NCI-H1092 treated with DMSO at 0.1 percent for 48 hours (cell line): ENCODE measurements around the gene TIFAB.

Experiments used
- DNase-seq: peaks from one replicate; lab custom pipeline; 2025; lab: John Stamatoyannopoulos, UW

TIFAB gene

DNA sequence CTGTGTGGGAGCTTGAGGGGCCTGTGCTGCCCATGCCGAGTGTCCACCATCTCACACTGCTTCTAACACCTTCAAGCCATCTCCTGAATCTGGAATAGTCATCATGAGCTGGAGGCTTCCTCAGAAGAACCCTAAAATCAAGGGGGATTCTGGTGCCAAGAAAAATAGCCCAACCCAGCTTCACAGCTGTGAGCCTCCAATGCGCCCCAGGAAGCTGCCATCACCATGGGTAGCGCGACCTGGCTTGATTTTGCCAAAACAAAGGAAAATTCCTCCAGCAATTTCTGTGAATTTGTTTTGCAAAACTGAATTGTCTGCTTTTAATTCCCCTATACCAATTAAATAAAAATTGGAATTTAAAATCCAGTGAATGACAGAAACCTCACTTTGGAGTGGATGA lies 6.2 kb upstream of the TIFAB start:
- no peak for DNase-seq

DNA sequence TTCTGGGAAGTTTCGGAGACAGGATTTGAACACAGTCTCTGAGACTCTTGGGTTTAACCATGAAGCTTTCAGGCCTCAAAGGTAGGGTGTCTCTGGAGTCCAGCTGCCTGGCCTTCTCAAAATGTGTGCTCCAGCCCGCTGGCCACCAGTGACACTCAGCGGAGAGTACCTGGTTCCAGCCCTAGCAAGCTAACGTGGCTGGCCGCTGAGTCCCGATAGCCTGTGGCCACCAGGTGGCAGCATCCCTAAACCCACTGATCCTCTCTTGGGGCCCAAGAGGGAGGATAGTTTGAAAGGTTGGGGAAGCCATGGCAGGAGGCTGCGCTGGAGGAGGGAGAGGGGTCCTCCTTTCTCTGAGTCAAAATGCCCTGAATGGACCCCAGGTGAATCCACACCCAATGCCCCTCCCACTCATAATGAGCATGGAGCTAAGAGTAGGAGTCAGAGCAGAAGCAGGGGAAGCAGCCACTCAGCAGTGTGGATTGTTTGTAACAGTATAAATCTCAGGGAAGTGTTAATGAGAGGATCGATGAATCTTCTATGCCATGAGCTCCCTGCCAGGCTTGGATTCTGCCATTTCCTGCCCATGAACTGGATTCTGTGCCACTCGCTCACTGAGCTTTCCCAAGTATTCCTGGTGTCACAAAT lies 5.4 kb upstream of the TIFAB start:
- peak; percentile 30 for DNase-seq

DNA sequence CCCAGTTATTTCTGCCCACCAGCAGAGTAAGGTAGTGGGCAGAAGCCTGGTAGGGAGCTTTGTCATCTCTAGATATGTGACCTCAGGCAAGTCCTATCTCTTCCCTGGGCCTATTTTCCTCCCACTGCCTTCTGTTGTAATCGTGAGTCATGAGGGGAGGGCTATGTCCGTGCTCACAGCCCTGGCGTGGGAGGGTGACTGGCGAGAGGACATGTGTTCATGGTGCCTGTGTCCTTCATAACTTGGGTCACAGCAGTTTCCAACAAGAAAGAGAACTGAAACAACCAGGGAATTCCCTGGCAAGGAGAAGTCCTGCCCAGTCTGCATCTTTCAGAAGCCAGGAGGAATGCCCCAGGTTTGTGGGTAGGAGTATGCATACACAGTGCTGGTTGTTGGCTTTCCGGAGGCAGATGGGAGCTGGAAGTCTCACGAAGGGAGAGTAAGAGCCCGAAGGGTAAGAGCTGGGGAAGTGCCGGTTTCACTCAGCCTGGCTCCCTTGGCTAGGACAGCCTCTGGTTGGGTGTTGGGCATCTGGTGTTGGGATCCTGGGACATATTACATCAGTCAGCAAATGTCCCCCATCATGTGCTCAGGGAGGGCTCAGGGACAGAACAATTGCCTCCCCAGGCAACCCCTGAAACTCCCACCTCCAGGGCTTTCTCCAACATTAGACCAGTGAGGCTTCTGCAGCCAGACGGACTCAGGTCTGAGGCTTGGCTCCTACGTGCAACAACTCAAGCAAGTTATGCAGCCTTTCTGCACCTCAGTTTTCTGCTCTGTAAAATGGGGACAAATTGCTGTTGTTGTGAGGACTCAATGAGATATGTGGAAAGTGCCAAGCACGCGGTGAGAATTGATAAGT lies 4.3 kb upstream of the TIFAB start:
- DNase-seq, result no peak

DNA sequence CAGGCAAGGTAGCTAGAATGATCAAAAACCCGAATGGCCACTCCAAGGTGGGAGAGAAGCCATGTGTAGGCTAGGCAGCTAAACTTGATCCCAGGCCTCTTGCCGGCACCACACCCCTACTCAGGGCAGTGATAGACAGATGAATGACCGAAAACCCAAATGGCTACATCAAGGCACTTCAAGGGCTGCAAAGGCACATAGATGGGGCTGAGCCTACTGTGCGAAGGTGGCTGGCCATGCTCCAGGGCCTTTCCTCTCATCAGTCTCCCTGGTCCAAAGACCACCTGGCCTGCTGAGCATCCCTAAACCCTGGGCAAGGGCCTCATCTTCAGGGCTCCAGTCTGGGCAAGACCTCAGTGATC lies 3.7 kb upstream of the TIFAB start:
- no peak for DNase-seq

DNA sequence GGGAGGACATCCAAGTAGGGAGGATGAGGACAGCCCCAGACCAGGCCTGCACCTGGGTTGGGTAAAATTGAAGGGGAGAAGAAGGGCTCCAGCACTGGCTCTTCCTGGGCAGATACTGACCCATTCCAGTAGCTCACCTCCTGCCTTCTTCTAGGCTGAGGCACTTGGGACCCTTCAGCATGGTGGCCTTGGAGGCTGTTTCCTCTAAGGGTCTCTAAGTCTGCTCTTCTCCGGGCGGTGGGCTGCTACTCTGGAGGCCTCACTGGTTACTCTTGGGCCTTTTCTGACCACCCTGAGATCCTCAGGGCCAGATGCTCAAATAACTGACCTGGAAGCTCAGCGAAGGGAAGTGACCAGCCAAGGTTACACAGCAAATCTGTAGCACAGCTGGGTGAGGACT lies 2.8 kb upstream of the TIFAB start:
- DNase-seq, result no peak

DNA sequence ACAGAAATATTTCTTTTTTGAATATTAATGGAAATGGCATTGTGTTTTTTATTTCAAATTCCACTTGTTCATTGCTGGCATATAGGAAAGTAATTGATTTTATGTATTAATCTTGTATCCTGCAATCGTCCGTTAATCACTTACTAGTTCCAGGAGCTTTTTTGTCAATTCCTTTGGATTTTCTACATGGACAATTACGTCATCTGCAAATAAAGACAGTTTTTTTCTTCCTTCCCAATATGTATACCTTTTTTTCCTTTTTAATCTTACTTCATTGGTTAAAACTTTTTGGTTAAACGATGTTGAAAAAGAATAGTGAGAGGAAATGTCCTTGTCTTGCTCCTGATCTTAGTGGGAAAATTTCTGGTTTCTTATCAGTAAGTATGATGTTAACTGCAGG lies 1.5 kb upstream of the TIFAB start:
- DNase-seq, result no peak

DNA sequence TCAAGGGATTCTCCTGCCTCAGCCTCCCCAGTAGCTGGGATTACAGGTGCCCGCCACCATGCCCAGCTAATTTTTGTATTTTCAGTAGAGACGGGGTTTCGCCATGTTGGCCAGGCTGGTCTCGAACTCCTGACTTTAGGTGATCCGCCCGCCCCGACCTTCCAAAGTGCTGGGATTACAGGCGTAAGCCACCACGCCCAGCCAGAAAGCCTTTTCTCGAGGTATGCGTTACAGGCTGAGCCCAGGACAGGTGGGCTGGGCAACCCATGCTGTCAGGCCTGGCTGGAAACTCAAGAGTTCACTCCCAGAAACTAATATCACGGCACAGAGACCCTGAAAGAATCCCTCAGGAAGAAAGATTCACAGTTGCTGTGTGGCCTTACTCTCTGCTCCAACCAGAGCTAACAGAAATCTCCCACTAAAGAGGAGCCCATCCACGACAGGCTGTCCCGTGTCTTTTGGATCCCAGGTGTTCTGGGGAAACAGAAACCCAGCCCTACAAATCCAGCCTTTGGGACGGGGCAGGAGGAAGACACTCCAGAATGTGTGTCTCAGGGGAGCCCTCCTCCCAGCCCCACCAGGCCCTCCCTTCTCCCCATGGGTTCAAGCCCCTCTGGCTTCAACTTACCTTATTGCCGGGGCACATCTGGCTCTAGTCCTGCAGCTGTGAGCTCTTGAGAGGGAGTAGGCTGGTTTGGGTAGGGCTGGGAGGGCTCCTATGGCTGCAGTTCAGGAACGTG lies 400 bp downstream of the TIFAB start:
- DNase-seq, result no peak

DNA sequence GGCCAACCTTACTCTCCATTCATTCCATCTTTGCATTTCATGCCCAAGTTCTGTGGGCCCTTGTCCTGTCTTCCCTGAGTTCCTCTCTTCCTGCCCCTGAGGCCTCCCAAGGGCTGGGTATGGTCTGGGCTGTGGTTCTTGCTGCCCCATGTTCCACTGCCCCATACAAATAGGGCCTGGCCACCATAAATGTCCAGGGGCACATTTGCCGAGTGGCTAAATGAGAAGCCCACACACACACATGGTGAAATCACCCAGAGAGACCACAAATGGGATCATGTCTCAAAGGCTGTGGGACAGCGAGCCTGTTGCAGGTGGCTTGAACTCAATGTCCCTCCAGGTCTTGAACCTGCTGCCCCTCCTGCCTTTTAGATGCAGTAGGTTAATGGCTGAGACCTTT lies 1.2 kb downstream of the TIFAB start:
- no peak for DNase-seq

DNA sequence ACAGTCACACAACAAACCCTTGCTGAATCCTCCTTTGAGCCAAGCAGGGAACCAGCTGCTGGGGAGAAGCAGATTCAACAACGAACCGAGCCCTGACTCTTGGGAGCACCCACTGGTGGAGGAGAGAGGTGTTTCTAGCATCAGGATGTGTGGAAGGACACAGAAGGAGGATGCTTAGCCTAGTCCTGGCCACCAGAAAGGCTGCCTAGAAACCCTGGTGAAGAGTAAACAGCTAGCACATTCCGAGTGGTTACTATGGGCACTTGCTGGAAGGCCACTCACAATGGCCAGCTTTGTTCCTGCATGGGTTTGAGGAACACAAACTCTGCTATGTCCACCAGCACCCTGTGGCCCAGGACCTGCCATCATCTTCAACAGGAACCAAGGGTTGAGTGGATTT lies 1.8 kb downstream of the TIFAB start:
- no peak for DNase-seq

DNA sequence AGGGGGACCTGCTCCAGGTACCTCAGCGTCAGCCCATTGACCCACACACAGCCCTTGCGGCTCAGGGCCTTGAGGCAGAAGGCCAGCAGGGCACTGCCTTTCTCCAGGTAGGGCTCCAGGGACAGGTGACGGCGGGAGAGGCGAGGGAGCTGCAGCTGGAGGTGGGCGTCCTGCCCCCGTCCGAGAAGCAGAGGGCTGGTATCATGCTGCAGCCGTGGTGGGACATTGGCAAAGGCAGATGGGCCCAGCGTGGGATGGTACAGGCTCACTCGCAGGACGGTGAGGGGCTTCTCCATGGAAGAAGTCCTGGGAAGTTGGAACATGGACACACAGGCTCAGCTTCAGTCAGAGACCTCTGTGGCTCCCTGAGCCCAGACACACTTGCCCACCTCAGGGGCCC lies 2.5 kb downstream of the TIFAB start:
- no peak for DNase-seq

DNA sequence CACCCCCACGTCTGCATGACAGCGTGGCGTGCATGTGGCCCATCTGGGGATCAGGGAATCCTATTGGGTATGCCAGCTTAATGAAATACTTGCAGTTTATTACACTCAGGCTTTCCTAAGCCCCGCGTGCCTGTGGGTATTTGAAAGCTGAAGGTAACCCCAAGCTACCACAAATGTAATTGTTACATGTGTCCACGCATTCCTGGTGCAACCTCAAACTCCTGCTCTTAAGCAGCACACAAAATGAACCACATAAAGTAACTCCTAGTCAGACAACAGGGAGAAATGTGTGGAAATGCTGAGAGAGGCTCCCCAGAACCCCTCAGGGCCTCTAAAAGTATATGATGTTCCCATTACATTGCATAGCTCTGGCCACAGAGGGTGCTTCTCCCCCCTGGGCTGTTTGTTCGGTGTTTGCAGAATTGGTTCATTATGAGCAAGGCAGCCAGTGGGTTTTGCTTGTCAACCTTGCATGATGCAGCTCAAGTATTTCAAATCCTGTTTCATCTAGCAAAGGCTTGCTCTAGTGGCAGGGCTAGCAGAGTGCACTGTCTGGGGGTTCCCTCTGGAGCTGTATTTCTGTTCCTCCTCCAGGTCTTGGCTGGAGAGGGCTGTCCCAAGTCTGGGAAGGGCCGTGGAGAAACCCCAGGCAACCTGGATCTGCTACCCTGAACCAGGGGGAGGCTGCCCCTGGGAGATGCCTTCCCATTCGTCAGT lies 3.2 kb downstream of the TIFAB start:
- no peak for DNase-seq

DNA sequence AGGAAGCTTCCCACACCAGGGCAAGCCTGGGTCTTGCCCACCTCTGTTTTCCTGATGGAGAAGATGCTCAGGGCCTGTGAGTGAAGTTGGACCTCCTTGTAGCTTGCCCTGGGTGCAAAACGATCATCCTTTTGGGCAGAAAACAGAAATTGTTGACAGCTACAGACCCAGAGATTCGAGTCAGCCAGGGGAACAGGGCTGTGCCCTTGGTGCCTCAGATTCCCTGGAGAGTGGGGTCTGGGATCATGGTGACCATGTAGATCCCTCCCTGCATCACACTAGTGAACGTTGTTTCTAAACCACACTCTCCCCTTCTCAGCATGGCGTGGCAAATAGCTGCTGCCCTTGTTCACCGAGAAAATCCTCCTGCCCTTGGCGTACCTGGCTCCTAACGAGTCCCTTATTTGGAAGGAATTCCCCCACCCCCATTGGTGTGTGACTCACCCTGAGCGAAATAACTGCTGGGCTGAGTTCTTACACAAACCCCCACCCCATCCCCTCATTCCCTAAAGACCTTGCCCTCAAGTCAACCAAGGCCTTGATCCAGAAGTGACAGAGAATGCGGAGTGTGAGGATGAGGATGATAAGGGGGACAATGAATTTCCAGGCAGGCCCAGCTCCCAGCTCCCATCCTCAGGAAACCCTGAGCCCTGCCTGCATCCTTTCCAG lies 3.9 kb downstream of the TIFAB start:
- DNase-seq, result no peak

DNA sequence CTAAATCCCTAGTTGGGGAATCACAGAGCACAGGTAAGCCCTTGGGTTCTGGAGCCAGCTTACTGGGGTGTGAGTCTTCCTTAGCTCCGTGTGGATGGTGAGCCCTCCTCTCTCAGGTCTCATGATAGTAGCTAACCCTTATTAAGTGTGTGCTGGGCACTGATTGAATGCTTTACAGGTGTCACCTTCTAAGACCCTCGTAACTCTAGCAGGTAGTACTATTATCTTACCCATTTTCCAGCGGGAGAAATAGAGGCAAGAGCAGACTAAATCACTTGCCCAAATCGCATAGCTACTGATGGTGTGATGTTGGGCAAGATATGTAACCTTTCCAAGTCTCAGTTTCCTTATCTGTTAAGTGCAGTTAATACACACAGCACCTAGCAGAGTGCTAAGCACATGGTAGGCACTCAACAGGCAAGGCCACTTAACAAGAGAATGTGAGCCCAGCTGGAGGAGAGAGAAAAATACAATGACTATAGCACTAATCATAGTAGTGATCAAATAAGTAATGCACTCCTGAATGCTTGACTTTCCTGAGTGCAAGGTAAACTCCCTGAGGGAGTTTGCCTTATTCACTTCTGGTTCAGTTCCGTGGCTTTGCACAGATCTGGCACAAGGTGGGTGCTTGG lies 4.7 kb downstream of the TIFAB start, which contains the start of gene DCANP1:
TSS of gene DCANP1 (minus strand) at position 51 of the 632 bp plus-strand sequence. CDS start 240 bp downstream, outside the sequence.
- no peak for DNase-seq

DNA sequence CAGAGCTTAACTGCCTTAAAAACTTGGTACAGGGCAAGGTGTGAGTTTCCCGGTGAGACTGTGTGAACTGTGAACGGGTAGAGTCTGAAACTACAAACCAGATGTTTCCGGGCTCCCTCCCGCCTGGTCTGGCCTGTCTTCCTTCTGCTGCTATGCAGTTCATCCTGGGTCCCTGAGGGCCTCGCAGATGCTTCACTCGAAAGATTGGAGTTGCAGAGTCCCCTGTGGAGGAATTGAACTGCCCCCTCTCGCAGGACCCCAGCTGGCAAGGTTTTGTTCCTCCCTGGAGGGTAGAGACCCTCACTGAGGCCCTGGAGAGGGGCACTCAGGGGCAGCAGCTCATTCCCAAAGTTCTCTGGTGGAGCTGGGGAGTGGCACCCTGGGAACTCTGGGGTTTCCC lies 5.5 kb downstream of the TIFAB start:
- no peak for DNase-seq

DNA sequence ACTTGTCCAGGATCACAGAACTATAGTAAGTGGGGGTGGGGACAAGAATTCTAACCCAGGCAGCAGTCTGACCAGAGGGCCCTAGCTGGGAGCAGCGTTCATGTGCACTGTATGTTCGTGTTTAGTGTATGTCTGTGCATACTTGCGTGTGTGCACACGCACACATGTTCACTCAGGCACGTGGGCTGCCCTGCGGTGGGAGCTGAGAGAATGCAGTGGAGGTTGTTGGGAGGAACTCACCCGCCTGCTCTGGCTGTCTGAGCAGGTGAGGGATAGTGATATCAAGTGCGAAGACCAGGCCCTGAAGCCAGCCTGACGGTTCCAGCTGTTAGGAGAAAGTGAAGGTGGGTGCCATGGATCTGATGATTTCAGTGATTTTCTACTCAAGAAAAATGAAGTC lies 5.9 kb downstream of the TIFAB start:
- no peak for DNase-seq

DNA sequence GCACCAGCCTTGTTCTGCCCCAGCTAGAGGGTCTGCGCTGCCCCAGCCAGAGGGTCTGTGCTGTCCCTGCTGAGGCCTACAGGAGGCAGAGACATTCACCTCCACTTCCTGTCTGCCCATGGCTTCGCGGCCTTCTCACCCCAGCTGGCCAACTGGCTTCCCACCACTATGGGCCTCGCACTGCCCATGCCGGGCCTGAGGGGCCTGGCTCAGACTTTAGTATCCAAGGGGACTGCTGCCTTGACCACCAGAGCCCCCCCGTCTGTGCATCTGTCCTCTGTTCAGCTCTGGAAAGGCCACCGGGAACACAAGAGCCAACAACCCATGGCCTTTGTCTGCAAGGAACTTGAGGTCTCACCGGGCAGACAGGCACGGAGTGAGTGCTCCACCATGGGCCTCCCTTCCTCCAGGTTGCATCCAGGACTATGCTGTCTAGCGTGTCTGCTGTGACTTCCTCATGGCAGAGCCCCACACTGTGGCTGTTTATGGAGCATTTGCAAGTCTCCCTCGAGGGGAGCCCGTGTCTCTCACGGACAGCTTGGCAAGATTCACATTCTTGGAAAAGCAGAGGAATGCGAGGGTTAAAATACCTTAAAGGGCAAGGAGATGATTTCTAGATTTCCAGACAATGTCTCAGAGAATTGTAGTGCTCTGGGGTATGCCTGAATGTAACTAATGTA lies 6.7 kb downstream of the TIFAB start:
- DNase-seq, result no peak

DNA sequence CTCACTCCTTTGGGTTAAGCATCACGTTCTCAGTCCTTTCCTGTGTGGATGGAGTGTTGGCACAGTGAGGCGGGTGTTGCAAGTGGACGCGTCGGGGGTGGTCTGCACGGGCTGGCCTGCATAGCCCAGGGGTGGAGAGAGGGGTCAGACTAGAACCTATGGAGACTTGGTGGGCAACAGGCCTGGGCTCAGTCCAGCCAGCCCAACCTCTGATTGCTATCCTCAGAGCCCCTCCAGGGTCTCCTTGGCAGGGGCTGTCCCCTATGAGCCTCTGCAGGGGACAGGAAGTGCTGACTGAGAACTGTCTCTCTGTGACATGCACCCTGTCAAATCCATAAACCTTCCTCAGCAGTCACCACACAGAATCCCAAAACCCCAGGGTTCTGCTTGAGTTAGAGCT lies 7.3 kb downstream of the TIFAB start:
- no peak for DNase-seq

DNA sequence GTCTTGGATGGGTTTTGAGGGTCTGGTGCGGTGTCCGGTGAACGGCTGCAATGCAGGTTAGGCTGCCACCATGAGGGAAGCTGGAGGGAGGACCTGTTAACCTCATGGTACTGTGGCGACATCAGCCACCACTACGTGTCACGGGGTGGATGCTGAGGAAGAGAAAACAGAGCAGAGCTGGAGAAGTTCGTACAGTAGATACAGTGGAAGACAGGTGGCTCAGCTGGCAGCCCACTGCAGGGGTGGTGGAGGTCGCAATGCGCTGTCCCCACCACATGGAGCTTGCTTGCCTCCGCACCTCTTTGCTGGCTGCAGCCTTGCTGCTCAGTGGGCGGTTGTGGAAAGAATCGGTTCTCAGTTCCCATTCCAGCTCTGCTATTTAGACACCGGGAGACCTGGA lies 7.8 kb downstream of the TIFAB start:
- no peak for DNase-seq

DNA sequence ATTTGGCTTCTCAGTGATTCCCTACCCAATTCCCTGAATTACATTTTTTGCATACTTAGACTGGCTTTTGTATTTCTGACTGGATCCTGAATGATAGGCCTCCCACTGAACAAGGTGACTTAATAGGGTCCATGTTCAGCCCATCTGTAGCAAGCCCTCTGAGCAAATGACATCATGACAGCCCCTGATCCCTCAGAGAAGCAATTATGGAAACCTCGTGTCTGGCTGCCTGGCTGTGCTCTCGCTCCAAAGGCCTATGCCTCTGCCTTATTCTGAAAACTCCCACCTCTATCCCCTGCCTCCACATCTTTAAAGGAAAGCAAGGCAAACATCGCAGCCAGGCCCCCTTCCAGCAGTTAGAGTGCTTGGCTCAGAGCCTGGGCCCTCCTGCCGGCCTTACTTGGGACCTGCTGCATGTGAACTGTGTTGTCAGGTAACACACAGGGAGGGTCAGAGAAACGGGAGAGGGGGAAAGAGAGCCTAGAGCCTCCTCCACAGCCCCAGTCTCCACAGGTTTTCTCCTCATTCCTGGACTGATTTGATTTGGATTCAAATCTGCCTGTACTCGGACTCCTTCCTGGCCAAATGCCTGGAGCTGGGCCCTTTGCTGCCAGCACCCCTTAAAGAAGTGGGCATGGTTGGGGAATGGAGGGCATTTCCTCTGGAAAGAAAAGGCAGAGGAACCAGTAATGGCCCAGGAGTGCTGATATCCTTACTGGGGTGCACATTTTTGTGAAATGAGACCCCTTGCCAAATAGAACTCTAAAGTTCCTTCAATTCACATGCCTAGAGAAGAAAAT lies 8.8 kb downstream of the TIFAB start:
- DNase-seq, result peak; percentile 11
